GM18526 (cell line): ENCODE data around the gene CCDC107.

ENCODE experiments used
- POLR2A ChIP-seq: IDR thresholded peaks from 3 replicates; pipeline ENCODE4 v1.6.1; 2011; ENCODE audit not compliant: insufficient read length; ENCODE audit errors: extremely low read depth

The CCDC107 gene, protein sequence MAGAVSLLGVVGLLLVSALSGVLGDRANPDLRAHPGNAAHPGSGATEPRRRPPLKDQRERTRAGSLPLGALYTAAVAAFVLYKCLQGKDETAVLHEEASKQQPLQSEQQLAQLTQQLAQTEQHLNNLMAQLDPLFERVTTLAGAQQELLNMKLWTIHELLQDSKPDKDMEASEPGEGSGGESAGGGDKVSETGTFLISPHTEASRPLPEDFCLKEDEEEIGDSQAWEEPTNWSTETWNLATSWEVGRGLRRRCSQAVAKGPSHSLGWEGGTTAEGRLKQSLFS

GRCh38 chr9:35658137-35658967 lies at the start of gene CCDC107:
CCDC107 (plus strand) TSS chr9:35658292; CDS start chr9:35658380, 88 bp downstream.
- TF ChIP-seq POLR2A: peak; percentile 88

GRCh38 chr9:35609001-35609819 lies 48.9 kb upstream of the CCDC107 start:
- TF ChIP-seq POLR2A: no peak

GRCh38 chr9:35609820-35610163 lies 48.3 kb upstream of the CCDC107 start:
- TF ChIP-seq POLR2A: no peak

DNA sequence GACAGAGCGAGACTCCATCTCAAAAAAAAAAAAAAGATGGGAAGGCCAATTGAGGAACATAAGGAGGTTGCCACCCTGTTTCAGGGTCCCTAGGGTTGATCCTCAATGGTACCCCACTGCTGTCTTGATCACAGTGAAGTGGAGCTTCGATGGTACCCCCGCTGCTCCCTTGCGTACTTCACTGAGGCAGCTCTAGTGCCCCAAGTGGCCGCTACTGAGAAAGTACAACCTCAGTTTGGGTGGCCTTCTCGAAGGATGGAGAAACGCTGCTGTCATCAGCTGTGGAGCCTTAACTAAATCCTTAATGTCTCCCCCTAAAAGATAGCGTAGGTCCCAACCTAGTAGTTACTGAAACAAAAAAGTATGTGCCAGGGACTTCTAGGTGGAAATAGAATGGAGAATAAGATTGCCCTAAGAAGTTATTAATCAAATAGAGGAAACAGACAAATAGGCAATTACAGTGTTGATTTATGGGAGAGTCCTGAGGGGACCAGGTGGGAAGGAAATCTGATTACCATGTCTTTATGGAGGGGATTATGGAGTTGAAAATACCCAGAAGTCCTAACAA lies 46.8 kb upstream of the CCDC107 start:
- TF ChIP-seq POLR2A: no peak

DNA sequence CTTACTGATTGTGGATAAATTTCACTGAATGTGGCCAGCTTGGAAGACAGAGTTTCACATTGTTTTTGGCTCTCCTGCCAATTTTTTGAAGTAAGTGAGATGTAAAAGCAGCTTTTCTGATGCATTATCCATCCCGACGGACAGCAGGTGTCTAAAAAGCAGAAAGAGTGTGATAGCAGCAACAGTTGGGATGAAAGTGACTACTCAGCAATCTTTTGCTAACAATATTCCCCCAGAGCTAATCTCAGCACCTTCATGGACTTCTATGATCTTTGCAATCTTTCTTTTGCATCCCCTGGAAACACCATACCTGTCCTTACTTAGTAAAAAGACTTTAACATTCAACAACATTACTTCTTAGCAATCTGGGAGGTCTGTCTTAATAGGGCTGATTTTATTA lies 45.2 kb upstream of the CCDC107 start:
- TF ChIP-seq POLR2A: no peak

GRCh38 chr9:35615981-35616680 lies 42.0 kb upstream of the CCDC107 start:
- no peak for TF ChIP-seq POLR2A

DNA sequence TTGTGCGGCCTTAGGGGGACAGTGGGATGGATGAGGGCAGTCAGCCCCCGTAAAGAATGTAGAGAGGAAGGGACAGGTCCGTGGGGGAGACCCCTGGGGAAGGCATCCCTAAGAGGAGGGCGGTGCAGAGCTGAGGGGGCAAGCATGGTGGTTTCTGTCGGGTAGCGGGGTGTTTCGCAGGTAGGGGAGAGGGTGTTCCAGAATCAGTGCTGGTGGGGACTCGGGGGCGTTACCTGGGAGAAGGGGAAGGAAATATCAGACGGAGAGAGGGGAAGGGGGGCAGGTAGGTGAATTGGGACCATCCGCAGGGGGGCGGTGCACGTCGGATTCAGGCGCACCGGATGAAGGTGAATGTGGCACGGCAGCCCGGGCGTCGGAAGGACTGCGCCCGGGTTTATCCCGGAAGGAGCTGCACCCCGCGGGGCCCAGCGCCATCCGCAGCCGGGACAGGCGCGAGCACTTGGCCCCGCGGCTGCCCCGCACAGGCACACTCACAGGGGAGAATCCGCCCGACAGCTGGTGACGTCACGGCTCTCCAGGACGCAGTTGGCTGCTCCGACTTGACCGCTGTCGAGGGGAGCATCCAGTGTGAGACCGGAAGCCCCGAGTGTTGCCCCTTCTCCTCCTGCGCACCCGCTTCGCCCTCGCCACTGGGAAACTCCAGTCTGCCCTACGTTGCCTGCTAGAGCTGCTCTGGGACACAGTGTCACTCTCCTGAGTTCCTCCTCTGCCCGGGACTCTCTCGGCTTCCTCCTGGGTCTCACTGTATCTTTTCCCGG lies 41.2 kb upstream of the CCDC107 start:
- TF ChIP-seq POLR2A: peak; percentile 68

- no peak for TF ChIP-seq POLR2A
Observed at GRCh38 chr9:35617548-35617947, 40.5 kb upstream of the CCDC107 start.

GRCh38 chr9:35618325-35618727 lies 39.8 kb upstream of the CCDC107 start, which contains the start of gene CD72:
CD72 (minus strand) TSS chr9:35618413; CDS start chr9:35618303, 110 bp downstream.
- TF ChIP-seq POLR2A: peak; percentile 44

DNA sequence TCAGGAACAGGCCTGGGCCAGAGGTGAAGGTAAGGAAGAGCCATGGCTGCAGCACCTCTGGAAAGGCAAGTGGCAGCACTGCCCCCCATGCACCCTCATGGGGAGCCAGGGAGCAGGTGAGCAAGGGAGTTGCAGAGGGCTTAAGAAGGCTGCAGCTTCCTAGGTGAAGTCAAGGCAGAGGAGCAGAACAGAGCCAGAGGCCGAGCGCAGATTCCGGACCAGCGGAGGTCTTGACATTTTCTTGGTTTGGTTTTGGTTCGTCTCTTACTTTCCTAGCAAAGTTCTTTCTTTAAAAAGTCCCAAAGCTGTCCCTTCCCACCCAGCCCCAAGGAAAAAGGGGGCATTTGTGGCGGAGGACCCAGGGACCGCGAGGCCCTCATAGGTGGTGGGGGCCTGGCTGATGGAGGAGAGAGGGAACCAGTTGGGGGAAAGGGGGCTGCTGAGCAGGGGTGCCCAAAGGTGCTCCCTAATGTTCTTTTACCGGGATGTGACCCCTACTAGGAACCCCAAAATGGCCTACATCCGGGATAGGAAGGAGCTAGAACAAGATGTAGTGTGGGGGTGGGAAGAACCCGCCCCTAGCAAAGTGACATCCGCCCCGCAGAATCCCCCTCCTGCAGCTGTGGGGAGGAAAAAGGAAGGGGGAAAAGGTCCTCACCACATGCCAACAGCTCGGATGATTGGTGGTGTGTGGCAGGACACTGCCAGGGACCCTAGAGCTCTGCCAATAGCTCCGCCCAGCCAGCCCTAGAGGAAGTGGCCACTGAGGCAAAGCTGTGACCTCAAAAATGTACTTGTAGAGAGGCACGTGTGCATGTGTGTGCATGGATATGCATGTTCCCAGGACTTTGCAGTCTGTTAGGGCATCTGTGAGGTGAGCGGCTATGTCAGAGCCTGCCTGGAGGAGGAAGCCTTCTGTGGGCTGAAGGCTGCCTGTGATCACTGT lies 39.0 kb upstream of the CCDC107 start:
- TF ChIP-seq POLR2A: peak; percentile 39

GRCh38 chr9:35619800-35620158 lies 38.3 kb upstream of the CCDC107 start:
- TF ChIP-seq POLR2A: no peak

- no peak for TF ChIP-seq POLR2A
Observed at GRCh38 chr9:35627575-35627974, 30.5 kb upstream of the CCDC107 start.
